ENCODE measurements around the gene AHDC1.
"Not testable (repeated sequence)": the region's sequence is repeated elsewhere in the genome, so short reads cannot be mapped to it uniquely, and the experiment has no call there.

Gene AHDC1

DNA sequence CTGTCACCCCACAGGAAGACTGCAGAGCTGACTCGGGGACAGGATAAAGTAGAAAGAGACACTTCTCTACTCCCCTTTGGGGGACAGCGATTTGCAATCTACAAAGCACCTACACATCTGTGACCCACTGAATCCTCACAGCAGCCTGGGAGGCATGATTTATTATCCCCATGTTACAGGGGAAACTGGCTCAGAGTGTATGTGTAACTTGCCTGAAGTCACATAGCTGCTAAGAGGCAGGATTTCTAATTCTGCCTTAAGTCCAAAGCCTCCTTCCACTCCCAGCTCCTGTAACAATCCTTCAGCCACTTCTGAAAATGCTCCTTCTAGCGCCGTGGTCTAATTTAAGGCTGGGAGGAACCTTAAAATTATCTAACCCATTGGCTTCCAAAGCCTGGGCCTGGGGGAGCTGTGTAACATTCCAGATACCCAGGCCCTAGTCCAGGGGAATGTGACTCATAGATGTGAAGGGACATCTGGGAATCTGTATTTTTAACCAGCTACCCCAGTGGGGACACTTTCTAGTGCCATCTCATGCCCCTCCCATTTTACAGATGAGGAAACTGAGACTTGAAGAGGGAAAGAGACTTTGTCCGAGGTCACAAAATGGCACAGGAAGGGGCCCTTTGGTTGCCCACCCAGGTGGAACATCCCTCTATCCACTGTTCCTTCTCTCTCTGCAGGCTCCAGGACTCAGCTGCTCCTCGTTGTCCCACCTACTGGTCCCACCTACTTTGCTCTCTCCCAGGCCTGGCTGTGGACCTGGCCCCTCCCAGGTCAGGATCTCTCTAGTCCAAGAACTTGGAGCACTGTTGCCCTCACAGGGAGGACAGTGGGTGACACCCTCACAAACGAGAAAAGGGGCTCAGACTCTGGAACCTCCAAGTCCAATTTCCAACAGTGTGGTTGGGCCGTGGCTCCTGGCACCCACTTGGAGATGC lies 48.9 kb downstream of the AHDC1 start:
- TF ChIP-seq ZC3H10 (CRISPR knock-in tag; IDR thresholded peaks at IDR 0.05) (no peak), ESRRG (CRISPR knock-in tag; IDR thresholded peaks at IDR 0.05) (no peak), ZNF8 (CRISPR knock-in tag; IDR thresholded peaks at IDR 0.05) (no peak), CREB5 (CRISPR knock-in tag; IDR thresholded peaks at IDR 0.05; ENCODE audit: low read depth) (no peak), CSDC2 (CRISPR knock-in tag; IDR thresholded peaks at IDR 0.05) (no peak), TOX (CRISPR knock-in tag; IDR thresholded peaks at IDR 0.05; ENCODE audit: borderline replicate concordance) (no peak)
- TF ChIP-seq, protein P1, sequence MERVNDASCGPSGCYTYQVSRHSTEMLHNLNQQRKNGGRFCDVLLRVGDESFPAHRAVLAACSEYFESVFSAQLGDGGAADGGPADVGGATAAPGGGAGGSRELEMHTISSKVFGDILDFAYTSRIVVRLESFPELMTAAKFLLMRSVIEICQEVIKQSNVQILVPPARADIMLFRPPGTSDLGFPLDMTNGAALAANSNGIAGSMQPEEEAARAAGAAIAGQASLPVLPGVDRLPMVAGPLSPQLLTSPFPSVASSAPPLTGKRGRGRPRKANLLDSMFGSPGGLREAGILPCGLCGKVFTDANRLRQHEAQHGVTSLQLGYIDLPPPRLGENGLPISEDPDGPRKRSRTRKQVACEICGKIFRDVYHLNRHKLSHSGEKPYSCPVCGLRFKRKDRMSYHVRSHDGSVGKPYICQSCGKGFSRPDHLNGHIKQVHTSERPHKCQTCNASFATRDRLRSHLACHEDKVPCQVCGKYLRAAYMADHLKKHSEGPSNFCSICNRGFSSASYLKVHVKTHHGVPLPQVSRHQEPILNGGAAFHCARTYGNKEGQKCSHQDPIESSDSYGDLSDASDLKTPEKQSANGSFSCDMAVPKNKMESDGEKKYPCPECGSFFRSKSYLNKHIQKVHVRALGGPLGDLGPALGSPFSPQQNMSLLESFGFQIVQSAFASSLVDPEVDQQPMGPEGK (CRISPR knock-in tag; IDR thresholded peaks at IDR 0.05; ENCODE audit: borderline replicate concordance): no peak
- ATAC-seq: no peak

DNA sequence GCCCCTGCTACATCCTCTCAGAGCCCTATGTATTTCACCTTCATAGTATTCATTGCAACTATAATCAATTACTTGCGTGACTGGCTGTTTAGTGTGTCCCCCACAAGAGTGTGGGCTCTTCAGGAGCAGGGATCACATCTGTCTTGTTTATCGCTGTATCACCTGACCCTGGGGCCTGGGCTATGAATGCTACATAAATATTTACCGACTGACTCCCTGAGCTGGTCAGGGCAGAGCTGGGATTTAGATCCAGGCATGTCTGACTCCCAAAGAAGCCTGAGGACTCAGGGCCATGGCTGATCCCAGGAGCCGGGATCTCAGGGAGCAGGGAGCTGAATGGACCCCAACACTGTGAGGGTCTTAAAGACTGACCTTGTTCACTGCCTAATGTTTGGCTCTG lies 49.7 kb downstream of the AHDC1 start:
- TF ChIP-seq ESRRG (CRISPR knock-in tag; IDR thresholded peaks at IDR 0.05): no peak
- no peak for TF ChIP-seq OSR1 (CRISPR knock-in tag; IDR thresholded peaks at IDR 0.05)
- TF ChIP-seq SNAI2 (CRISPR knock-in tag; IDR thresholded peaks at IDR 0.05): no peak
- no peak for TF ChIP-seq ARNTL (CRISPR knock-in tag; IDR thresholded peaks at IDR 0.05; ENCODE audit: borderline replicate concordance, low read depth)
- no peak for TF ChIP-seq GLIS3 (CRISPR knock-in tag; IDR thresholded peaks at IDR 0.05)
- TF ChIP-seq ZNF70 (CRISPR knock-in tag; IDR thresholded peaks at IDR 0.05): no peak
- ATAC-seq: no peak

DNA sequence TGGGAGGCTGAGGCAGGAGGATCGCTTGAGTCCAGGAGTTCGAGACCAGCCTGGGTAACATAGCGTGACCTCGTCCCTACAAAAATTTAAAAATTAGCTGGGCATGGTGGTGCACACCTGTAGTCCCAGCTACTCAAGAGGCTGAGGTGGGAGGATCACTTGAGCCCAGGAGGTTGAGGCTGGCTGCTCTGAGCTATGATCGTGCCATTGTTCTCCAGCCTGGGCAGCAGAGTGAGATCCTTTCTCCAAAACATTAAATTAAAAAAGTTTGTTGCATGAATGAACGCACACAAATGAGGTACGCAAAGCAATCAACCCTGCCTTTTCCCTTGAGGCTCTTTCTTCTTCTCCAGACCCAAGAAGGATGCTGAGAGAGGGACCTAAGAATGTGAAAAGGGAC lies 50.1 kb downstream of the AHDC1 start:
- ATAC-seq: not testable (repeated sequence)

DNA sequence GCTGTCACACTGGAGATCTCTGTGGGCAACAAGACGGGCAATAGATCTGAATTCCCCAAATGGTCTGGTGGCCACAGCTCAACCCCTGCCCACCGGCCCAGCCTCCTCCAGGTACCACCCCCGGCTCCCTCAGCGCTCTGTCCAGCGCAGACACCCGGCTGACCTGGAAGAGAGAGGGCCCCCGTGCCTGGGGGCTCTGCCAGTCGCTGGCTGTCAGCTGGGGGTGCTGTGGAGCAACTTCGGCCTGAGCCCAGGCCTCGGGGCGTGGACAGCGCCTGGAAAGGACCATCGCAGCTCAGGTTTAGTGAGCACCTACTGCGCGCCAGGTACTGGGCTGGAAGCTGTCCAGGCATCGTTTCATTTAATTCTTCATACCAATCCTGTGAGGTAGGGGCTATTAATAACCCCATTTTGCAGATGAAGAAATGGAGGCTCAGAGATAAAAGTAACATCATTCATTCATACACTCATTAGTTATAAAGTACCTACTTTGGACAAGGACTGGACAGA lies 51.0 kb downstream of the AHDC1 start:
- no peak for ATAC-seq
- TF ChIP-seq, protein P2, sequence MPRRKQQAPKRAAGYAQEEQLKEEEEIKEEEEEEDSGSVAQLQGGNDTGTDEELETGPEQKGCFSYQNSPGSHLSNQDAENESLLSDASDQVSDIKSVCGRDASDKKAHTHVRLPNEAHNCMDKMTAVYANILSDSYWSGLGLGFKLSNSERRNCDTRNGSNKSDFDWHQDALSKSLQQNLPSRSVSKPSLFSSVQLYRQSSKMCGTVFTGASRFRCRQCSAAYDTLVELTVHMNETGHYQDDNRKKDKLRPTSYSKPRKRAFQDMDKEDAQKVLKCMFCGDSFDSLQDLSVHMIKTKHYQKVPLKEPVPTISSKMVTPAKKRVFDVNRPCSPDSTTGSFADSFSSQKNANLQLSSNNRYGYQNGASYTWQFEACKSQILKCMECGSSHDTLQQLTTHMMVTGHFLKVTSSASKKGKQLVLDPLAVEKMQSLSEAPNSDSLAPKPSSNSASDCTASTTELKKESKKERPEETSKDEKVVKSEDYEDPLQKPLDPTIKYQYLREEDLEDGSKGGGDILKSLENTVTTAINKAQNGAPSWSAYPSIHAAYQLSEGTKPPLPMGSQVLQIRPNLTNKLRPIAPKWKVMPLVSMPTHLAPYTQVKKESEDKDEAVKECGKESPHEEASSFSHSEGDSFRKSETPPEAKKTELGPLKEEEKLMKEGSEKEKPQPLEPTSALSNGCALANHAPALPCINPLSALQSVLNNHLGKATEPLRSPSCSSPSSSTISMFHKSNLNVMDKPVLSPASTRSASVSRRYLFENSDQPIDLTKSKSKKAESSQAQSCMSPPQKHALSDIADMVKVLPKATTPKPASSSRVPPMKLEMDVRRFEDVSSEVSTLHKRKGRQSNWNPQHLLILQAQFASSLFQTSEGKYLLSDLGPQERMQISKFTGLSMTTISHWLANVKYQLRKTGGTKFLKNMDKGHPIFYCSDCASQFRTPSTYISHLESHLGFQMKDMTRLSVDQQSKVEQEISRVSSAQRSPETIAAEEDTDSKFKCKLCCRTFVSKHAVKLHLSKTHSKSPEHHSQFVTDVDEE (CRISPR knock-in tag; IDR thresholded peaks at IDR 0.05): no peak

DNA sequence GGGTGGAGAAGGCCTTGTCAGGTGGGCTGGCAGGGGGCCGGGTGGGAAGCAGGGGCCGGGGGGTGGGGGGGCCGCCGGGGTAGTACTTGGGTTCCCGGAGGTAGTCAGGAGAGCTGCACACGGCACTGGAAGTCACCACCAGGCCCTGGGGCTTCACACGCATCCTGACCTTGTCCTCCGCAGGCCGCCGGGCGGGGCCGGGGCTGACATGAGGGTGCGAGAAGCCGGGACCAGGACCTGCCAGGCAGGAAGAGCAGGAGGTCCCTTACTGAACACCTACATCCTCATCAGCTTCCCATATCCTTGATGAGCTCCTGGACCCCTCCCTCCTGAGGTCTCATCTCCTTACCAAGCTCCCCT lies 52.0 kb downstream of the AHDC1 start:
- TF ChIP-seq CREB5 (CRISPR knock-in tag; IDR thresholded peaks at IDR 0.05; ENCODE audit: low read depth) (no peak), RARB (CRISPR knock-in tag; IDR thresholded peaks at IDR 0.05) (no peak), TOX (CRISPR knock-in tag; IDR thresholded peaks at IDR 0.05; ENCODE audit: borderline replicate concordance) (no peak), BACH2 (CRISPR knock-in tag; IDR thresholded peaks at IDR 0.05; ENCODE audit: borderline replicate concordance) (no peak), PPARA (CRISPR knock-in tag; IDR thresholded peaks at IDR 0.05; ENCODE audit: borderline replicate concordance) (no peak), OSR1 (CRISPR knock-in tag; IDR thresholded peaks at IDR 0.05) (no peak), ZNF70 (CRISPR knock-in tag; IDR thresholded peaks at IDR 0.05) (no peak), CSDC2 (CRISPR knock-in tag; IDR thresholded peaks at IDR 0.05) (no peak), TCF4 (CRISPR knock-in tag; IDR thresholded peaks at IDR 0.05; ENCODE audit: borderline replicate concordance) (no peak), ARNTL (CRISPR knock-in tag; IDR thresholded peaks at IDR 0.05; ENCODE audit: borderline replicate concordance, low read depth) (no peak), ZFP30 (CRISPR knock-in tag; IDR thresholded peaks at IDR 0.05) (no peak), ZNF8 (CRISPR knock-in tag; IDR thresholded peaks at IDR 0.05) (no peak), ESRRG (CRISPR knock-in tag; IDR thresholded peaks at IDR 0.05) (no peak), SNAI2 (CRISPR knock-in tag; IDR thresholded peaks at IDR 0.05) (no peak), GLIS3 (CRISPR knock-in tag; IDR thresholded peaks at IDR 0.05) (no peak), ZFP3 (CRISPR knock-in tag; IDR thresholded peaks at IDR 0.05) (no peak), ZC3H10 (CRISPR knock-in tag; IDR thresholded peaks at IDR 0.05) (no peak)
- TF ChIP-seq, protein P2 (CRISPR knock-in tag; IDR thresholded peaks at IDR 0.05): no peak
- TF ChIP-seq, protein P1 (CRISPR knock-in tag; IDR thresholded peaks at IDR 0.05; ENCODE audit: borderline replicate concordance): no peak

More for the DNA sequence above, 52.0 kb downstream of the AHDC1 start:
- no peak for ATAC-seq

Data from SK-N-SH treated with all-trans-retinoic acid at 6 μM for 48 hours (cell line).